OCI-LY3 (cell line): ENCODE measurements around the gene CUL2.

ENCODE experiments used
- EZH2phosphoT487 ChIP-seq: fragments of 200-600 bp; shearing (Covaris generic); IDR thresholded peaks from 2 replicates; pipeline ENCODE4 v1.6.1; 2018; ENCODE audit warnings: antibody characterized with exemption, mixed run types, low read depth
- TF ChIP-seq, protein P1 (sequence below): fragments of 200-600, 300-600 bp; sonication (generic); IDR thresholded peaks from 2 replicates; pipeline ENCODE4 v1.5.1; 2014; ENCODE audit warnings: antibody characterized with exemption, low read length, low read depth

DNA sequence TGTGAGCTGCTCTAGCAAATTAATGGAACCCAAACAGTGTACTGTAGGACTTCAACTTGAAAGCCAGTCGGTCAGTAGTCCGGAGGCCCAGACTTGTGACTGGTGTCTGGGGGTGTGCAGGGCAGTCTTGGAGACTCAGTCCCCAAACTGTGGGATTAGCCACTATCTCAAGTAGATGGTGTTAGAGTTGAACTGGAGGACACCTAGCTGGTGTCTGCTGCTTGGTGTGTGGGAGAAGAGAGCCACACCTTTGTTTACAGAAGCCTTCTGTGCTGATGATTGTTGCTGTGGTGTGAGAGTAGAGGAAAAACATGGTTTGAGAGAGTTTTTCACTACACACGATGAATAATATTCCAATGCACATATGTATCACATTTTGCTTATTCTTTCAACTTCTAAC, 47.4 kb downstream of the CUL2 start:
- TF ChIP-seq, protein P1, sequence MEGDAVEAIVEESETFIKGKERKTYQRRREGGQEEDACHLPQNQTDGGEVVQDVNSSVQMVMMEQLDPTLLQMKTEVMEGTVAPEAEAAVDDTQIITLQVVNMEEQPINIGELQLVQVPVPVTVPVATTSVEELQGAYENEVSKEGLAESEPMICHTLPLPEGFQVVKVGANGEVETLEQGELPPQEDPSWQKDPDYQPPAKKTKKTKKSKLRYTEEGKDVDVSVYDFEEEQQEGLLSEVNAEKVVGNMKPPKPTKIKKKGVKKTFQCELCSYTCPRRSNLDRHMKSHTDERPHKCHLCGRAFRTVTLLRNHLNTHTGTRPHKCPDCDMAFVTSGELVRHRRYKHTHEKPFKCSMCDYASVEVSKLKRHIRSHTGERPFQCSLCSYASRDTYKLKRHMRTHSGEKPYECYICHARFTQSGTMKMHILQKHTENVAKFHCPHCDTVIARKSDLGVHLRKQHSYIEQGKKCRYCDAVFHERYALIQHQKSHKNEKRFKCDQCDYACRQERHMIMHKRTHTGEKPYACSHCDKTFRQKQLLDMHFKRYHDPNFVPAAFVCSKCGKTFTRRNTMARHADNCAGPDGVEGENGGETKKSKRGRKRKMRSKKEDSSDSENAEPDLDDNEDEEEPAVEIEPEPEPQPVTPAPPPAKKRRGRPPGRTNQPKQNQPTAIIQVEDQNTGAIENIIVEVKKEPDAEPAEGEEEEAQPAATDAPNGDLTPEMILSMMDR, result no peak
- no peak for TF ChIP-seq EZH2phosphoT487
